Fibroblast of skin of right biceps (primary cell): Measurements from ENCODE around the gene APRT.
A peak's percentile ranks its signal among the peaks of the same experiment; 100 is the strongest.

Experiments
- DNase-seq: peaks from one replicate; pipeline ENCODE4 v3.0.0-alpha.2; 2013

The APRT gene

DNA sequence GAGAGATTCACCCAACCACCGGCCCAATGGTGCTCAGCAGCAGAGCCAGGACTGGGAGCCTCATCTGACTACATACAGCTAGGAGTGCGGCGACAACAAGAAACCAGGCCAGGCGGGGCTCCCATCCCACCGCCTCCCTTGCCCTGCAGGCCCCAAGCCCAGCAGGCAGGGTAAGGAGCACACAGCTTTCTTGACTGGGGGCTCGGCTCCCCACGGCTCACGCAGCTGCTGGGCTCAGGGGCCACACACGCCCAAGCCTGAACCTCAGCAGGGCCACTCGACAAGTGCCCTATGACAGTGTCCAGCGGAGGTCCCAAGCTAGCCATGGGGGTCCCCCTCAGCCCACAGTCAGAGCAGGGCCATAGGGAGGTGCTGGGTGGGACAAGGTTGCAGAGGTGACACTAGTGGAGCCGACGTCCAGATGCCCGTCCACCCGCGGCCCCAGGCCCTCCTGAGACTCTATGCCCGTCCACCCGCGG, 40.4 kb downstream of the APRT start:
- no peak for DNase-seq

DNA sequence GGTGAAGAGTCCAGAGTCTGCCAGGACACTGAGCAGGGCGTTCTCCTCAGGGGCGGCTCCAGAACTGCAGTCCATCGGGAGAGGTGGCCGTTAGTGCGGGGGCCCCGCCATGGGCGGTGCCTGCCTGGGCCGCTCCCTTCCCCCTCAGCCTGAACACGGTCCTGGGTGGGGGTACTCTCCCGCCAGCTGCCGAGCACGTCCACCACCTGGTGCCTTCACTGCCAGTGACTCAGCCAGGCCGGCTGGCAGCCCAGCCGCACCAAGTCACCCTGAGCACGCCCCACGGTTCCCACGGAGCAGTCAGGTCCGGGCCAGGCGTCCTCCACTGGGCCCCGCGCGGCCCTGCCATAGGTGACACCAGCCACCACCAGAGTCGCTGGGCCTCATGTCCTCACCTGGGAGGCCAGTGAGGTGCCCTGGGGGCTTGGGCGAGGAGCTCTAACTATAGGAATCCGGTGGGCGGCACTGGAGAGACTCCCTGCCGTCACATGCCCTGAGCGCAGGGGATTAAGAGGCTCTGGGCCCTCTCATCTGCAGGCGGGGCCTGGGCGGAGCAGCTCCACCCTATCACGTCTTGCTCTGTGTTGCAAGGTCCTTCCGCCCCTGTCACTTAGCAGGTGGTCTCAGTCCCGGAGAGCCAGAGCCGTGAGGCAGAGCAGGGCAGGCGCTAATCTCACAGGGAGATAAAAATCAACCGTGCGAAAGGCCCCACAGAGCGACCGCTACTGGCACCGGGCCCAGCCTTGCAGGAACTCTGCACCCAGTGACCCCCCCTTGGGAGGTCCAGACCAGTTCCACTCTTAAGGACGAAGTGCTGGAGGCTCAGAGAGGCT, 41.1 kb downstream of the APRT start:
- peak; percentile 82 for DNase-seq

DNA sequence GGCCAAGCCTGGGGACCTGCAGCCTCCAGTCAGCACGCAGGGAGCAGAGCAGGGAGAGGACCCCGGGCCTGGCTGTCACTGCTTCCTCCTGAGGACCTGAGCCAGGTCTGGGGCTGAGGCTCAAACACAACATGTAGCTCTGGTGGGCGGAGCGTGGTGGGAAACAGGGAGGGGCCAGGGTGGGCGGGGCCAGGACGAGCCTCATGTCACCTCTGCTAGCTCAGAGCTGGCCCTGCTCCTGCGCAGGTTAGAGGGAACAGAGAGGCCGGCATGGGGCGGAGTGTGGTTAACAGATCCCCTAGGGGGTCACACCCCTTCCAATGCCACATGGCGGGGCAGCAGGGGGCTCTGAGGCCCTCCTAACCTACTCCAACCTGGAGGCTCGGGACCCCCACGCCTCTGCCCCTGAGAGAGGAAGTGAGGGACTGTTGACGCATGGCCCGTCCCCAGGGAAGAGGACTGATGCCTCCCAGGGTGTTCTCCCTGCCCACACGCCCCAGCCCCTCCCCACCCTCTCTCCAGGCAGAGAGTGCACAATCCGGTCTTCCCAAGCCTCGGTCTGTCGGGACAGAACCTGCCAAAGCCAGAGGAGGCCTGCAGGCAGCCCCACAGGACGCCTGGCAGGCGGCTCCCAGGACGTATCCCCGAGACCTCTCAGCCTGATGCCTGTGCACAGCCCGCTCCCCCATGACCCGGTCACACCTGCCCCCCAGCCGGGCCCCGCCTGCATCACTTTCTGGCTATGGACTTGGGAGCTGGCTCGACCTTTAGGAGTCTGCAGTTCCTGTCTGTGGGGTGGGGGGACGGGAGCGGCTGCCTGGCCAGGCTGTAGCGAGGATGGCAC, 41.9 kb downstream of the APRT start:
- DNase-seq = no peak

DNA sequence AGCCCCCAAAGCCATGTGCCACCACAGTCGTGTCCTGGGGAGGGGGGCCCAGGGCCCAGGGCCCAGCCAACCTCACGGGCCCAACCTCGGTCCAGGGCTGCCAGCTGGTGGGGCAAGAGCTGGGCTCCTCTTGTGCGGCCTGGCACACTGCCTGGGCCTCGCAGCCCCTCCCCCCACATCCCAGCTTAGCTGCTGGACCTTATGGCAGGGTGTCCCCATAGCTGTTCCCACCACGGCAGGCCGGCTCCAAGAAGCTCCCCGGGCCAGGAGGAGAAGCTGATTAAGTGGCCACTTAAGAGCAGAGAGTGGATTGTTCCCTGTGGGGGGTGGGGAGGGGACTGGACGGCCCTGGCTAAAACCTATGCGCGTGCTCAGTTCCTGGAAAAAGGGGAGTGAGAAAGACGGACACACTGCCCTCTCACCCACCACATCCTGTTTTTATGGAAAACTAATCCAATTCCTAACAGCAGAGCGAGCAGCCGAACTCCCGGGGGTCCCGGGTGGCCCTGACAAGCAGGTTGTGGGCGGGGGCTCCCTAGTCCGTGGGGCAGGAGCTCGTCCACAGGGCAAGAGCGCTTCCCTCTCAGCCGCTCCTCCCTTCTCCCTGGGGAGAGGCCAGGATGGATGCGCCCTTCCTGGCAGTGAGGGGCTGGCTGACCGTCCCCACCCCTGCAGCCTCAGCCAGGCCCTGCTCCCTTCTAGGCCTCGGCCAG, 43.5 kb downstream of the APRT start:
- DNase-seq = no peak

DNA sequence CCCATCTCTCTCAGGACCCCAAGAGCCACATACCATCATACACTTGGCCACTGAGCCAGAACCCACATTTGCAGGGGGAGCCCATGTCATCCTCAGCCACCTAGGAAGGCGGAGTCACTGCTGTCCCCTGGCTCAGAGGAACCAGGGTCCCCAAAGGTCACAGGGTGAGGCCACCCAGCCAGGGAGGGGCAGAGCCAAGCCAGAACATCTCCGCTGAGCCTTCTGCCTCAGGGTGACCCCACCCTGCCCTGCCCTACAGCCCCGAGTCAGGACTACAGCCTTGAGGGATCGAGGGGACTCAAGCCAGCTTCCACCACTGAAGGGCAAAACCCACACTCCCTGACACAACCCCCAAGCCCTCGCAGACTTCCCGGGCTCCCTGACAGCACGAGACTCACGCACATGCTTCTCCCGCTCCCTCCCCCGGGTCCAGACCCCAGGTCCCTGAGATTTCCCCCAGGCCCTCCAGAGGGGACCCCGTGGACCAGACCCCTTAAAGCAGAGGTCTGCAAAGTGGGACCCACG, 44.1 kb downstream of the APRT start:
- no peak for DNase-seq

DNA sequence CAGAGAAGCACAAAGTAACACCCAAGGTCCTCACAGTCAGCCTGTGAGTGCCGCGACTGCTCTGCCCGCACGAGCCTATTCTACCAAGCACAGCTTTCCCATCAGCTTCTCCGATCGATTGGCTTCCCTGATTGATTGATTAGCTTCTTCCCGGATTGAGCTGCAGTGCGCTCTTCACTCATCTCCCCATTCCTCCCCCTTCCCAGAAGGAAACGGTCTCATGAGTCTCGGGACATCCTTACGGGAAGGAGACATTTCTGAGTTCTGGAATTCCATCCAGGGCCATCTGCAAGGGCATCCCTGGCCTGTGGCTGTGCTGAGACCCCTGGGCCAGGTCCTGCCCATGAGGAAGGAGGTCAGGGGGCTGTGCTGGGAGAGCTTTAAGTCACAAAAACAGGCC, 44.8 kb downstream of the APRT start:
- no peak for DNase-seq

DNA sequence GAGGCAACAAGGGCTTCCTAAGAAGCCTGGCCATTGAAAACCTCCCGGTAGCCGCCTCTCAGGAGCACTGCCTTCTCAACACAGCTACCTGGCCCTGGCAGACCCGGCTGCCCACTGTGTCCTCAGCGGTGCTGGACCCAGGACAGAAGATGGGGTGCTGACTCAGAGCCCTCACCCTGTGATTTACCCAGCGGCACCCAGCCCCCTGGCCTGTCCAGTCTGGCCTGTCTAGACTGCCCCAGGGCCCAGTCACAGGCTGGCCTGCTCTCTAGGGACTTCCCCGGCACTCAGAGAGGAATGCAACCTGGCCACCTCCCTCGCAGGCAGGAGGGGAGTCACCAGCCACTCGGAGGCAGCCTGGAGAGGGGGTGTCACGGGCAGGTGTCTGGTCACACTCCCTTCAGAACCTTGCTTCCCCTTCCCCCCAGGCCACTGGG, 46.8 kb downstream of the APRT start:
- no peak for DNase-seq

DNA sequence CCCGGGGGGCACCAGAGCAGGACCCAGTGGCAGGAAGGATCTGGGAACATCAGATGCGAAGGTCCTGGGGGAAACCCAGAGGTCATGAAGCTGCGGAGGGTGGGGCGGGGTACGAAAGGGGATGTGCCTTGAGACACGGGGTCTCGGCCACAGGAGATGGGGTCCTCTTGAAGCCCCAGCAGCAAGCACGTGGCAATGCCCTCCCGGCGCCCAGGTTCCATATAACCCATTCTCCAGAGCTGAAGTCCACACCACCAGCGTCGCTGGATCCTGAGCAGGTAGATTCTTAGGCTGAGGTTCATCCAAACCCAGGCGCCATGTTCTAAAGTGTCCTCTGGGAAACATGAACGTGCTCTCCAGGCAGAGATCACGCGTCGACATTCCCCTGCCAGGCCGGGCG, 47.6 kb downstream of the APRT start:
- DNase-seq = no peak

DNA sequence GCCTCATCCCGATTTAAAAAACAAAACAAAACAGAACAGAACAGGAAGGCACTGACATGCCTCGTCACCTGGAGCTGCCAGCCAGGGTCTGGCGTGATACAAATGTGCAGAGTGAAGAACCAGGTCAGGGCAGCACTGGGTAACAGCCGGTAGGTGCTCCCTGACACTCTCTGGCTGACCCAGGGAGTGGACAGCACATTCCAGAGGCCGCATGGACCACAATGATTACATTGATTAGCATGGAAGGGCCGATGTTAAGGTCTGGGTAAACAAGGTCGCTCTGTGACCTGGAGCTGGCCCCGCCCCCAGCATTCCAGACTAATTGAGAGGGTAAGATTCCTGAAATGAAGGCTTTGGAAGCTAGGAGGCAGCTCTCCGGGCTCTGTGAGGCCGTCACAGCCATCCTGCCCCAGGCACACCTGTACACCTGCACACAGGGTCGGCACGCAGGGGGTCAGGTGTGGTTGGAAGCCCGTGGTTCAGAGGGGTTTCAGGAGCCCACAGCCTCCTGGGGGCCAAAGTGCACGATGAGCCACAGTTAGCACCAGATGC, 48.1 kb downstream of the APRT start:
- DNase-seq = no peak

DNA sequence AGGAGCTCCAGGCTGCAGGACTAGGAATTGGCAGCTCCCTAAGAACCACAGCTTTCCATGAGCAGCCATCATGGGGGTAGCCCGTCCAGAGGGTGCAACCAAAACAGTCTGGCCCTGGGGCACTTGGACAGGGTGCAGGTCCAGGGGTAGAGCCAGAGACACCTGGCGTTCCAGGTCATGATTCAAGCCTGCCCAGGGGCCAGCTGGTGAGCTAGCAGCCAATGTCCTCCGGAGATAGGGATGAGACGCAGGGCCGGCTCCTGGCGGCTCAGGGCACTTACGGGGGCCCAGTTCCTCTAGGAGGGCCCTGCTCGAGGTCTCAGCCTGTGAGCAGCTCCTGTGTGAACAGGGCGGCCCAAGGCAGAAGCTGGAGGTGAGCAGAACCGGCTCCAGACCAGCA, 48.8 kb downstream of the APRT start:
- DNase-seq = no peak

DNA sequence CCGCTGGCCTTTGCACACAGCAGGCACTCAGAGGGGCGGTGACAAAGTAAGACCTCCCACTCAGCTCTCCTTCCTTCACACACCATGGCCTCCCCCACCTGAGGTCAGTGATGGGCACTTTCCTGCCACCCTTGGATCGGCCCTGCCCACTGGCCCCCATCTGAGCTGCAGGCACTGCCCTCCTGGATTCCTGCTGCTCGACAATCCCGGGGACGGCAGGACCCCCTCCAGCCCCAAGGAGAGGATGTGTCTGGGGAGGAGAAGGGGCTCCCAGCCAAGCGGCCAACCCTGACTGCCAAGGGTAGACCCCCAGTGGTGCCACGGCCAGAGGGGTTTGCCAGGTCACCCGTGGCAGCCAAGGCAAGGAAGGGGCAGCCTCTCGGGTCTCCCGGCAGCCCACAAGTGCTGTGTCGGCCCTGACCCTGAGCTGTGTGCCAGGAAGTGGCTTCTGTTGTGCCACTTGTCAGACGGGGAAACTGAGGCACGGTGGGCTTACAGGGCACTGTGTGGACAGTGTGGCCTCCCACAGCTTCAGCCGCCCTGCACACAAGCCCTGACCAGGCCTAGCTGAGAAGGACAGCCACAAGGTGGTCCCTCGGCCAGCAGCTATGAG, 49.4 kb downstream of the APRT start:
- DNase-seq = no peak

DNA sequence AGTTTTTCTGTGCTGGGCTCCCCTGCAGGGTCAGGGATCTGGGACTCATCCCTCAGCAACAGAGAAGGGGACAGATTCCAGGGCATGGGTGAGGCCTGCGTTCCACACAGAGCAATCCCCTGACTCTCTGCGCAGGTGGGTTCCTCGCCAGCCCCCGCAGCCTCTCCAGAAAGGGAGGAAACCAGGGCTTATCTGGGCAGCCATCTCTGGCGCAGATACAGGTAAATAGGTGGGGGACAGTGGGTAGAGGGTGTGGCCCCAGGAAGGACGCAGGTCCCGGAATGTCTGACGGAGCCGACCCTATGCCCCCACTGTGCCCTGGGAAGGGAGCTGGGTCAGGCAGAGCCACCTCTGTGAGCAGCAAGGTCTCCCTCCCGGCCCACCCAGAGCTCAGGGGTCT, 49.9 kb downstream of the APRT start:
- no peak for DNase-seq

DNA sequence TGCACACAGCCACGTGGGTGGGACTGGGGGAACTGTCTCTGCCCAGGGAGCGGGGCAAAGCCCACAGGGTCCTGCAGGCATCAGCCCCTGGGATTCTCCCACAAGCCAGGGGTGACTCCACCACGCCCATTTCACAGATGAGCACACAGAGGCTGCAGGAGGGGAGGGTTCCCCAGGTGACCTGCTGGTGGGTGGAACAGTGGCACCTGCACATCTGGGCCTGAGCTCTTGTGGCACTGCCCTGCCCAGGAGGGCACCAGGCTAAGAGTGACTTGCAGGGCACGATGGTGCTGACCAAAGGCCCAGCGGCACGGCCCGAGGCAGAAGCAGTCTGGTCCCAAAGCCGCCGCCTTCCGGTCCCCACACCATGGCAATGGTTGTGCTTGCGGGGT, 50.6 kb downstream of the APRT start:
- no peak for DNase-seq

DNA sequence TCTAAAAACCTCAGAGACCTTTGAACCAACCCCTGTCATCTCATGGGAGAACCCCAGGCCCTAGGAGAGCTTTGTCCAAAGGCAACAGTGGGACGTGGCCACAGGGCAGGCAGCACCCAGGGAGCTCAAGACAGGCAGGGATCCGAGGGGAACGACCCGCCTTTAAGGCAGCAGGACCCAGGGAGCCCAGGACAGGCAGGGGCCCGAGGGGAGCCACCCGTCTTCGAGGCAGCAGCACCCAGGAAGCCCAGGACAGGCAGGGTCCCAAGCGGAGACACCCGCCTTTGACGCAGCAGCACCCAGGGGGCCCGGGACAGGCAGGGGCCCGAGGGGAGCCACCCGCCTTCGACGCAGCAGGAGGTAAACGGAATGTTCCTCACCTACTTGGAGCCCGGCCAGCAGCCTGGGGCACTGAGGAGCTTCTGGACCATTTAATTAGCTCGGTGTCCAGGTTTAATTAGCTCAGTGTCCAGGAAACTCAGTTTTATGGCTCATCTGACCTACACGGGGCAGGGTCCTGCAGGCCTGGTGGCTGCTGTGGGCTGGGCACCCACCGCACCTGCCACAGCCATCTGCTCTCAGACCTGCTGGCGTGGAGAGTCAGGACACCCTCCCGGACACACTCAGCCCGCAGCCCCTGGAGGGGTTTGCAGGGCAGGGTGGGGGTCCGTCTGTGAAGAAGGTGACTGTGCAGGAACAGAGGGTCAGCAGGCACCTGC, 51.1 kb downstream of the APRT start:
- DNase-seq = no peak

DNA sequence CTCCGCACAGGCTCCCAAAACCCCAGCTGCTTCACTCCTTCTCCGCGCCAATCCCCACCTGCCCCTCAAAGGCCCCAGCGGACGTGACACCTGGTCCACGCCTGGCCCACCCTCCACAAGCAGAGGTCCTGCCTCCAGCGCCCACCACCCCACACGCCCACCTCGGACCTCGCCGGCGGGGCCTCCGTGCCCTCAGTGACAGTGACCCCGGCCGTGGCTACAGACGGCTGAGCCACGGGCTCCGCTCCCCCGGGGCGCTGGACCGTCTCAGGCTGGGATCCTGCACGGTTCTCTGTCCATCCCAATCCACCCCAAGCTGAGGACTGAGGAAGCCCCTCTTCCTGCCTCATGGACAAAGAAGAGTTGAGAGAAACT, 51.8 kb downstream of the APRT start:
- no peak for DNase-seq
